Tibial artery (tissue), 4 donors: ENCODE measurements around the gene KCNT1.

Source experiments
- DNase-seq, 2 donors: peaks; one replicate each; pipeline ENCODE4 v3.0.0-alpha.2; 2019
- H3K27ac ChIP-seq, 2 donors: fragments of 200-600 bp; sonication (generic) in 1 of 2; 1 replicate in 1 of 2; 2 replicates in 1 of 2; pipeline ENCODE4 v1.5.1; 2018 to 2019; ENCODE audit warnings: mild to moderate bottlenecking in 1 of 2
- H3K27me3 ChIP-seq, 2 donors: fragments of 200-600 bp; sonication (generic) in 1 of 2; one replicate each; pipeline versions ENCODE4 v1.5.1 to v1.6.0; 2016 to 2019
- H3K36me3 ChIP-seq, 3 donors: fragments of 200-600 bp; sonication (generic) in 2 of 3; one replicate each; pipeline ENCODE4 v1.5.1; 2016 to 2019; ENCODE audit warnings: mild to moderate bottlenecking in 2 of 3
- H3K4me1 ChIP-seq, 4 donors: fragments of 200-600 bp; sonication (generic) in 2 of 4; 1 replicate in 3 of 4; 2 replicates in 1 of 4; pipeline ENCODE4 v1.5.1; 2016 to 2019
- H3K4me3 ChIP-seq, 2 donors: fragments of 200-600 bp; sonication (generic) in 1 of 2; 1 replicate in 1 of 2; 2 replicates in 1 of 2; pipeline ENCODE4 v1.5.1; 2018 to 2019; ENCODE audit warnings: mild to moderate bottlenecking in 2 of 2
- H3K9me3 ChIP-seq, 3 donors: fragments of 200-600 bp; sonication (generic) in 1 of 3; one replicate each; pipeline ENCODE4 v1.5.1; 2016 to 2019
- intact Hi-C: fragments of 100-400 bp; cut with DNase I; formaldehyde crosslinking; loops from one replicate; pipeline ENCODE4 v1.15.0; 2023; ENCODE audit warnings: low total_unique reads
- TF ChIP-seq, protein P1 (sequence below), 2 experiments: fragments of 200-600 bp in 1 of 2; fragments of 450-650 bp in 1 of 2; IDR thresholded peaks; one replicate each; pipeline ENCODE4 v1.5.1; 2017 to 2019; ENCODE audit warnings: antibody characterized with exemption in 2 of 2, mild to moderate bottlenecking in 1 of 2, moderate library complexity in 1 of 2

KCNT1 gene

DNA sequence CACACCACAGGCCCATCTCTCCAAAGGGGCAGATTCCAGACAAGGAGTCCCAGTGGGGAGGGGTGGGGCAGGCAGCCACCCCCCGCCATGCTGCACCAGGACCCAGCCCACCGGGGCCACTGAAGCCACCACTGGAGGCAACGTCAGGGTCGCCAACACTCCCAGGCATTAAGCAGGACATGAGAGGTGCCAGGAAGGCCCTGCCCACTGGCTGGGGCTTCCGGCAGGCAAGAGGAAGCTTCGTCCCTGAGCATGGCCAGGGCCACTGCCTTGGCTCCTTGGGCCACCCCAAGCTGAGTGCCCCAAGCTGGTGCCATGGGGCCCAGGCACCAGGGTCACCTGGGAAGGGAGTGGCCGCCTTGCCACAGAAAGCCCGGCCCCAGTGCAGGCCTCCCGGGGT, 17.5 kb downstream of the KCNT1 start:
- DNase-seq, result no peak
- Histone ChIP-seq H3K36me3 (no peaks in the 10 kb centered on the region), H3K27ac (no peak overlapping the region), H3K27me3 (peaks cover 0 to 100% of the 10 kb centered on the region in 2 donors), H3K9me3 (no peaks in the 10 kb centered on the region), H3K4me1 (peaks cover 0 to 7% (median 2%) of the 10 kb centered on the region in 4 donors), H3K4me3 (no peak overlapping the region)
- TF ChIP-seq, protein P1, sequence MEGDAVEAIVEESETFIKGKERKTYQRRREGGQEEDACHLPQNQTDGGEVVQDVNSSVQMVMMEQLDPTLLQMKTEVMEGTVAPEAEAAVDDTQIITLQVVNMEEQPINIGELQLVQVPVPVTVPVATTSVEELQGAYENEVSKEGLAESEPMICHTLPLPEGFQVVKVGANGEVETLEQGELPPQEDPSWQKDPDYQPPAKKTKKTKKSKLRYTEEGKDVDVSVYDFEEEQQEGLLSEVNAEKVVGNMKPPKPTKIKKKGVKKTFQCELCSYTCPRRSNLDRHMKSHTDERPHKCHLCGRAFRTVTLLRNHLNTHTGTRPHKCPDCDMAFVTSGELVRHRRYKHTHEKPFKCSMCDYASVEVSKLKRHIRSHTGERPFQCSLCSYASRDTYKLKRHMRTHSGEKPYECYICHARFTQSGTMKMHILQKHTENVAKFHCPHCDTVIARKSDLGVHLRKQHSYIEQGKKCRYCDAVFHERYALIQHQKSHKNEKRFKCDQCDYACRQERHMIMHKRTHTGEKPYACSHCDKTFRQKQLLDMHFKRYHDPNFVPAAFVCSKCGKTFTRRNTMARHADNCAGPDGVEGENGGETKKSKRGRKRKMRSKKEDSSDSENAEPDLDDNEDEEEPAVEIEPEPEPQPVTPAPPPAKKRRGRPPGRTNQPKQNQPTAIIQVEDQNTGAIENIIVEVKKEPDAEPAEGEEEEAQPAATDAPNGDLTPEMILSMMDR (IDR thresholded peaks at IDR 0.05), result no peak
- intact Hi-C loops, result no loop called here

DNA sequence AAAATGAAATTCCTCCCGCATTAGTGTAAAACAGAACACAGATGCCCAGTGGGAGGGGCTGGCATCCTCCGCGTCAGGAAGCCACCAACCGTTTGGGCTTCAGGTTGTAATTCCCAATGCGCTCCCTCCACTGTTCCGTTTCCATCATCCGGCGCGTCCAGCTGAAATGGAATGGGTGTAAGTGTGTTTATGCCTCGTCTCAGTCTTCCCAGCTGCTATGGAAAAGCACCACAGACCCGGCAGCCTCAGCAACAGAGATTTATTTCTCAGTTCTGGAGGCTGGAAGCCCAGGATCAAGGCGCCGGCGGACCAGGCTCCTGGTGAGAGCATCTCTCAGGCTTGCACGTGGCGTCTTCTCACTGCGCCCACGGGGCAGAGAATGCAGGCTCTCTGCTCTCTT, 20.4 kb downstream of the KCNT1 start:
- TF ChIP-seq, protein P1 (IDR thresholded peaks at IDR 0.05), result no peak
- Histone ChIP-seq H3K4me3 (no peak overlapping the region), H3K4me1 (no peaks in the 10 kb centered on the region), H3K27ac (no peak overlapping the region), H3K27me3 (peaks cover 0 to 91% of the 10 kb centered on the region in 2 donors), H3K9me3 (no peaks in the 10 kb centered on the region), H3K36me3 (no peaks in the 10 kb centered on the region)
- intact Hi-C loops, result no loop called here
- DNase-seq, result no peak

DNA sequence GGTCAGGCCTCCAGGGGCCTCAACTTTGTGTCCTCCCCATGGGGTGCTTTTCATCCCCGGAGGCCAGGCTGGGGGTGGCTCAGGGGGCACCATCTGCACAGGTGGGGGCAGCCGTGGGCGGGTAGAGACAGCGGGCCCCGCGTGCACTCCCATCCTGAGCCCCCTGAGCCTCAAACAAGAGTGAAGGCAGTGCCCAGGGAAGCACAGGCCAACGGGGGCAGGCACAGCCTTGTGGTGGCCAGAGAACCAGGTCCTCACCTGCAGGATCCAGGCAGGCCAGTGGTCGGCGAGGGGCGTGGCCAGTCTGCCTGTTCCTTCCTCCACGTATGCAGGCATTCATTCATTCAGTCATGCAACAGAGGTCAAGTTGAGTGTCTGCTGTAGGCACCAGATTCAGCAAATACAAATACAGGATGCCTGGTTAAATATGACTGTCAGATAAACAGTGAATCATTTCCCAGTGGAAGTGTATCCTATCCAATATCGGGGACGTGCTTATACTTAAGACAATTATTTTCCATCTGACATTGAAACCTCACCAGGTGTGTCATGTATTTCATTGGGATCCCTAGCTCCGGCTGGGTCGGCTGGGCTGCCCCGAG, 22.3 kb downstream of the KCNT1 start:
- TF ChIP-seq, protein P1 (IDR thresholded peaks at IDR 0.05), result no peak
- no peaks in the 10 kb centered on the region for H3K9me3 ChIP-seq
- intact Hi-C loops, result no loop called here
- no peaks in the 10 kb centered on the region for H3K36me3 ChIP-seq
- DNase-seq, result no peak
- no peak overlapping the region for H3K27ac ChIP-seq
- no peak overlapping the region for H3K4me3 ChIP-seq
- no peaks in the 10 kb centered on the region for H3K4me1 ChIP-seq
- peaks cover 0 to 86% of the 10 kb centered on the region in 2 donors for H3K27me3 ChIP-seq

- Histone ChIP-seq H3K4me3 (no peak overlapping the region), H3K27me3 (peaks cover 0 to 66% of the 10 kb centered on the region in 2 donors), H3K27ac (no peak overlapping the region), H3K9me3 (peaks cover 0 to 4% (median 3%) of the 10 kb centered on the region in 3 donors), H3K4me1 (no peaks in the 10 kb centered on the region), H3K36me3 (no peaks in the 10 kb centered on the region)
- DNase-seq, result no peak
- intact Hi-C loops, result no loop called here
- TF ChIP-seq, protein P1 (IDR thresholded peaks at IDR 0.05), result no peak
These were observed 24.3 kb downstream of the KCNT1 start for GRCh38 chr9:135726138-135726853.

DNA sequence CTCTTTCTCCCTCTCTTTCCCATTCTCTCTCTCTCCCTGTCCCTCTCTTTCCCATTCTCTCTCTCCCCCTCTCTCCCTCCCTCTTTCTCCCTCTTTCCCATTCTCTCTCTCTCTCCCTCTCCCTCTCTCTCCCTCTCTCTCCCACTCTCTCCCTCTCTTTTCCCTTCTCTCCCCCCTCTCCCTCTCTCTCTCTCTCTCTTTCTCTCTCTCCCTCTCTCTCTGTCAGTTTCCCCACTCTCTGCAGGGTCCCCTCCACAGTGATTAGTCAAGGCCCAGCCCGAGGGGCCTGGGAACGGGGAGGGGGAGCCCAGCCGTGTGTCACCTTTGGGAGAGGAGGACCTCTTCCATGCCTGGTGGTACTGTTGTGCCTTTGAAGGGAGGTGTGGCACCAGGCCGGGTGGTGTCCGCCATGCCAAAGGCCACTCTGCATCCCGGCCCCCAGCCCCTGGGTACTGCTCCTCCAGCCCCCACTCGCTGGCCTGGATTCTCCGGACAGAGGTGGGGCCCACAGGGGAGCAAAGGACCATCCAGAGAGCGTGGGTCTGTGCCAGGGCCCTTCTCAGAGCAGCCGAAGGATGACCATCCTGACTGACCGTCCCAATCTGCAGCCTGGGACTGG, 25.4 kb downstream of the KCNT1 start:
- no peak overlapping the region for H3K4me3 ChIP-seq
- TF ChIP-seq, protein P1 (IDR thresholded peaks at IDR 0.05), result no peak
- intact Hi-C loops, result no loop called here
- DNase-seq, result no peak
- H3K27ac ChIP-seq, result no peak overlapping the region
- peaks cover 0 to 55% of the 10 kb centered on the region in 2 donors for H3K27me3 ChIP-seq
- H3K9me3 ChIP-seq, result peaks cover 0 to 8% (median 5%) of the 10 kb centered on the region in 3 donors
- H3K4me1 ChIP-seq, result no peaks in the 10 kb centered on the region
- H3K36me3 ChIP-seq, result no peaks in the 10 kb centered on the region
